Stimulated activated CD8-positive, alpha-beta memory T cell treated with anti-CD3 and anti-CD28 coated beads, Interleukin-7, amount 100 ng/mL, for 1 hour (primary cell): ENCODE results near the gene FAM181B.

Experiments
- DNase-seq, 2 donors: peaks; one replicate each; pipeline ENCODE4 v3.0.0-alpha.2; 2020; ENCODE audit warnings: low read depth in 2 of 2

FAM181B gene

GRCh38 chr11:82733444-82734119 lies at the start of gene FAM181B:
FAM181B (minus strand) TSS chr11:82733864; CDS start chr11:82733729, 135 bp downstream.
- no peak for DNase-seq

- no peak for DNase-seq
Observed at GRCh38 chr11:82782825-82783374, 49.2 kb upstream of the FAM181B start.

DNA sequence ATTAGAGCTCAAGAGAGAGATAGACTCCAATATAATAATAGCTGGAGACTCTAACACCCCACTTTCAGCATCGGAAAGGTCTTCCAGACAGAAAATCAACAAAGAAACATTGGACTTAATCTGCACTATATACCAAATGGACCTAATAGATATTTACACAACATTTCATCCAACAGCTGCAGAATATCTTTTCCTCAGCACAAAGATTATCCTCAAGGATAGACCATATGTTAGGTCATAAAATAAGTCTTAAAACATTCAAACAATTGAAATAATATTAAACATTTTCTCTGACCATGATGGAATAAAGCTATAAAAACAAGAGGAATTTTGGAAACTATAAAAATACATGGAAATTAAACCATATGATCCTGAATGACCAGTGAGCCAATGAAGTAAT lies 45.1 kb upstream of the FAM181B start:
- no peak for DNase-seq

DNA sequence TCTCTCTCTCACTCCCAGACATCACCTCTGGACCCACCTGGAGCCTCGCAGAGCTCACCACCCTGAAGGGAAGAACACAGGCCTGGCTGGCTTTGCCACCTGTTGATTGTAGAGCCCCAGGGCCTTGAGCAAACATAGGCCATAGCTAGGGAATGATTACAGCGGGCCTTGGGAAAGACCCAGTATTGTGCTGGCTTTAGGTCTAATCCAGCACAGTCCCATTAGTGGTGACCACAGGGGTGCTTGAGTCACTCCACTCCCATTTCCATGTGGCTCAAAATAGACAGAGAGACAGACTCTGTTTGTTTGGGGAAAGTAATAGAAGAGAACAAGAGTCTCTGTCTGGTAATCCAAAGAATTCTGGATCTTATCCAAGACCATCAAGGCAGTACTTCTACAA lies 42.7 kb upstream of the FAM181B start:
- no peak for DNase-seq

DNA sequence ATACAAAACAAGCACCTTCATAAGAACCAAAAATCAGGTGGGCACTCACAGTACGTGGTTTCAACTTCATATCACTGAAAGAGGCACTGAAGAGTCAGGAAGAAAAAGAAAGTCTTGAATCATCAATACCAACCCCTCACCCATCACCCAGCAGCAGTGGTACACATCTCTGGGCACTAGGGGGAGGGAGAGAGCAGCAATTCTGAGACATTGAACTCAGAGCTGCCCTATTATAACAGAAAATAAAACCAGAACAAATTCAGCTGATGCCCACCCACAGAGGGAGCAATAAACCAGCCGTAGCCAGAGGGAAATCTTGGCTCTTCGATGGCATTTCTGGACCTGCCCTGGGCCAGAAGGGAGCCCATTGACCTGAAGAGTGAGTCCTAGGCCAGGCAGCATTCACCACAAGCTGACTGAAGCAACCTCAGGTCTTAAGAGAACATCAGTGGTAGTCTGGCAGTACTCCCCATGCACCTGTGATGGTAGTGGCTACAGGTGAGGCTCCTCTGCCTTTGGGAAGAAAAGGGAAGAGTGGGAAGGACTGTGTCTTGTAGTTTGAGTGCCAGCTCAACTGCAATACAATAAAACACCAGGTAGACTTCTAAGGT lies 42.2 kb upstream of the FAM181B start:
- DNase-seq: no peak

DNA sequence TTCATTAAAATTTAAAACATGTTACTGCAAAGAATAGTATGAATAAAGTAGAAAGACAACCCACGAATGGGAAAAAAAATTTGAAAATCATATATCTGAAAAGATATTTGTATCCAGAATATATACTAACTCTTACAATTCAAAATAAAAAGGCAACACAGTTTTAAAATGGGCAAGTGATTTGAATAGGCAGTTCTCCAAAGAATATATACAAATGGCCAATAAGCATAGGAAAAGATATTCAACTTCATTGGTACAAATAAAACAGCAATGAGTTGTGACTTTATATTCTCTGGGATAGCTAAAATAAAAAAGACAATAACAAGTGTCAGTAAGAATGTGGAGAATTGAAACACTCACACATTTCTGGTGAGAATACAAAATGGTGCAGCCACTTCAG lies 41.6 kb upstream of the FAM181B start:
- no peak for DNase-seq

- no peak for DNase-seq
Observed at GRCh38 chr11:82771781-82772180, 38.1 kb upstream of the FAM181B start.

DNA sequence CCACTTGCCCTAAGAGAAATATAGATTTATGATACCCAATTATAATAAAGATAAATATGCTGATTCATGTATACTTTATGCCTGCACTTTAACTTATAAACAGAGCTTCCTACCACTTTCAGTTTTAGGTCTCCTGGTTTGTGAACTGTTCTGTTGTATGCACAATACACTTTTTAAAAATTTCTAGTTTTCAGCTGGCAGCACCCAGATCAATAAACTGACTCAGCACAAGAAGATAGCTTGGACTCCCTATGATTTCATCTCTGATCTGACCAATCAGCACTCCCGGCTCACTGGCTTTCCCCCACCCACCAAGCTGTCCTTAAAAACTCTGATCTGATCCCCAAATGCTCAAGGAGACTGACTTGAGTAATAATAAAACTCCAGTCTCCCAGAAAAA lies 33.5 kb upstream of the FAM181B start:
- DNase-seq: no peak

DNA sequence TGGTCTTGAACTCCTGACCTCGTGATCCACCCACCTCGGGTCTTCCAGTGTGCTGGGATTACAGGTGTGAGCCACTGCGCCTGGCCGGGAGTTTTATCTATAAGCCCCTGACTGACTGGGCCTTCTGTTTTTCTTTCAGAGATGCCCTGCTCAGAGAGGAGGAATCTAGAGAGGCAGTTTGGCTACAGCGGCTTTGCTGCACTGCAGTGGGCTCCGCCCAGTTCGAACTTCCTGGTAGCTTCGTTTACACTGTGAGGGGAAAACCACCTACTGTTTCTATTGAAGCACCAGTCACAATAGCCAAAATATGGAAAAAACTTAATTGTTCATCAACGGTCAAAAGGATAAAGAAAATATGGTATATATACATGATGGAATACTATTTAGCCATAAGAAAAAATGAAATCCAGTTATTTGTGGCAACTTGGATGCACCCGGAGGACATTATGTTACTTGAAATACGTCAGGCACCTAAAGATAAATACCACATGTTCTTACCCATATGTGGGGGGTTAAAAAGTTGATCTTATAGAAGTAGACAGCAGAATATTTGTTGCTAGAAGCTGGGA lies 31.9 kb upstream of the FAM181B start:
- DNase-seq: no peak

- DNase-seq: no peak
Observed at GRCh38 chr11:82763167-82763566, 29.5 kb upstream of the FAM181B start.

- no peak for DNase-seq
Observed at GRCh38 chr11:82759649-82760048, 26.0 kb upstream of the FAM181B start.

- DNase-seq: no peak
Observed at GRCh38 chr11:82757660-82758357, 24.1 kb upstream of the FAM181B start.

GRCh38 chr11:82756765-82757639 lies 23.3 kb upstream of the FAM181B start:
- no peak for DNase-seq

DNA sequence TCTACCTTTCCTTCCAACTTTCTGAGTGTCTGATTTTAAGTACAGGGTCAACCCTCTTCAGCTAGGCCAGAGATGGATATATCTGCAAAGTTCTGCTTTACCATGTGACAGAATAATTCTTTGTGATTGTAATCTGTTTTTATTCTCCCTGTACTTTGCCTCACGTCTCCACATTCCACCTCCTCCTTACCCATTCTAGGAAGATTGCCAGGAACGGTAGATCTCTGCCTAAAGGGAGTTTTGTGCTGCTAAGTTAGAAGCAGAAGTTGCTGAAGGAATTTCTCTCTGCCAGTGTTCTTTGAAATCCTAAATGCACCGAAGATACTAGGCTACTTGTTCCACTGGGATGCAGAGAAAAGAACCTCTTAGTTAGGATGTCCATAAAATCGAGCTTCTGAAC lies 20.7 kb upstream of the FAM181B start:
- no peak for DNase-seq

DNA sequence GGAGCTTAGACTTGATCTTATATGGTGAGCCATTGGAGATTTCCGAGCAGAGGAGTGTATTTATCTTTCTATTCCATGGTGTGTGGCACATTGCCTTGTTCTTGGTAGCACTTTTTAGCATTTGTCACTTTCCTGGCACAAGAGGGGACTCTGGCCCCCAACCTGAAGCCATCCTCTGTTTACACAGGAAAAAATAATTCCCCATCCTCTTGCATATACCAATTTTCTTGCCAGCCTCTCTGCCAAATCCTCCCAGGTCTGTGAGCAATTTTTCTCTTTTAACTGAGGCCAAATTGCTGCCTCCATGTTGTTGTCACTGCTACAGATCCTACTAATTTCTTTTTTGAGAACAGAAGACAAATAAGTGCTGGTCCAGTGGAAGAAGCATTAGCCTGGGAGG lies 20.3 kb upstream of the FAM181B start:
- no peak for DNase-seq

DNA sequence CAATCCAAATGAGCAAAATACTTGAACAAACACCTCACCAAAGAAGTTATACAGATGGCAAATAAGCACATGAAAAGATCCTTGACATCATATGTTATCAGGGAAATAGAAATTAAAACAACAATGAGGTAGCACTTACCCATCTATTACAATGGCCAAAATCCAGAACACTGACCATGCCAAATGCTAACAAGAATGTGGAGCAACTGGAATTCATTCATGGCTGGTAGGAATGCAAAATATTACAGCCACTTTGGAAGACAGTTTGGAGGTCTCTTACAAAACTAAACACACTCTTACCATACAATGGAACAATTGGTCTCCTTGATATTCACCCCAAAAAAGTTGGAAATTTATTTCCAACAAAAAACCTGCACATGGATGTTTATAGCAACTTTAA lies 19.1 kb upstream of the FAM181B start:
- no peak for DNase-seq

DNA sequence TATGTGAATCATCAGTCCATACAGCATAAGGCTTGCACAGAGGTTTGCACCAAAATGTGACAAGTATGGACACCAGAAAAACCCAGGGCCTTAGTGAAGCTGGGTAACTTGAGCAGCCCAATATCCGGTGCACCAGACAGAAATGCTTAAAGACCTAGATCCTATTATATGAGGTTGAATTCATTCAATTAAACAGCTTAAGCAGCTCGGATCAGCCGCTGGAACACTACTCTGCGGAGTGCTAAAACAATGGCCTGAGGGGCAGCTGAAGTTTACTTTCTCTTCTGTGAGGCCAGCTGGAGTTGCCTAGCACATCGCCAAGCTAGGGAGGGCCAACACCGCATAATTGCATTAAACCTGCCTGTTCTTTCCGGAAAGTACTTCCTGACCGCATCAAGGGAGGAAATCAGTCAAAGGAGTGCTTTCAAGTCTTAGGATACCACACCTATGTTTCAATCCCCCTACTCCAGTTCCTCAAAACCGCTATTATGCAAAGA lies 17.0 kb upstream of the FAM181B start:
- DNase-seq: no peak

- no peak for DNase-seq
Observed at GRCh38 chr11:82747471-82747870, 13.8 kb upstream of the FAM181B start.

GRCh38 chr11:82738091-82738490 lies 4.4 kb upstream of the FAM181B start:
- DNase-seq: no peak

GRCh38 chr11:82734120-82734479 lies 436 bp upstream of the FAM181B start:
- DNase-seq: no peak

DNA sequence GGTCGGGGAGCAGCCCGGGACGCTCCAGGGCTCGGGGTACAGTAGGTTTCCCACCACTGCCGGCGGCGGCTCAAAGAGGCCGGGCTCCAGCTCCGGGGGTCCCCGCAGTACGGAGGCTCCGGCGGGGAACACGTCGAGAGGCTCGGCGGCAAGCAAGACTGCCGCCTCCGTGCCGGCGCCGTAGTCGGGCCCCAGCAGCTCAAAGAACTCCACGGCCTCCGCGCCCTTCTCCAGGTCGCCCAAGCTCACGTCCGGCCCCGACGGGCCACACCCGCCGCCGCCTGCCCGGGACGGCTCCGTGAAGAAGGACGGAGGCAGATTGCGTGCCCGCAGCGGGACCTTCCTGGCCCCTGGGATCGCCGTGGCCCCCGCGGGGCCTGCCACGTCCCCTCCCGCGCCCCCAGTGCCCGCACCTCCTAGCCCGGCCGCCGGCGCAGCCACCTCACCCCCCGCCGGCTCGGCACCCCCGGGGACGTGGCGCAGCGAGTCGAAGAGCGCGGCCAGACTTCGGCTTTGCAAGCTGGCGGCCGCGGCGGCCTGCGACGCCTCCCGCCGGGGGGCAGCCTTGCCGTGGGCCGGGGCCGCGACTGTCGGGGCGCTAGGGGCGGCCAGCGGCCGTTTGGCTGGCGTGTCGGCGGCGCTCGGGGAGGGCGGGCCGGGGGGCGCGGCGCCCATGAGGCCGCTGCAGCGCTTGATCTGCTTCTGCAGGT lies 775 bp downstream of the FAM181B start:
- DNase-seq: no peak
